Sigmoid colon (tissue), 7 donors: ENCODE data around the gene DNAAF5. TPM values are rescaled to one million over a fixed set of nuclear protein-coding genes. Genes with fewer than 3 reads are reported as not detected.
"Not testable (repeated sequence)": the region's sequence is repeated elsewhere in the genome, so short reads cannot be mapped to it uniquely, and the experiment has no call there.

Source experiments
- DNase-seq: peaks from one replicate; pipeline ENCODE4 v3.0.0-alpha.2; 2019
- H3K27ac ChIP-seq, 4 donors: fragments of 200-600 bp; sonication (generic); one replicate each; pipeline ENCODE4 v1.5.1; 2016 to 2019; ENCODE audit warnings: mild to moderate bottlenecking in 1 of 4
- H3K27me3 ChIP-seq, 3 donors: fragments of 200-600 bp; sonication (generic); one replicate each; pipeline ENCODE4 v1.5.1; 2019; ENCODE audit warnings: mild to moderate bottlenecking in 1 of 3
- H3K36me3 ChIP-seq, 4 donors: fragments of 200-600 bp; sonication (generic); one replicate each; pipeline ENCODE4 v1.5.1; 2016 to 2019
- H3K4me1 ChIP-seq, 4 donors: fragments of 200-600 bp; sonication (generic); one replicate each; pipeline ENCODE4 v1.5.1; 2017 to 2019
- H3K4me3 ChIP-seq, 4 donors: fragments of 200-600 bp; sonication (generic); one replicate each; pipeline ENCODE4 v1.5.1; 2017 to 2019; ENCODE audit warnings: mild to moderate bottlenecking in 2 of 4, moderate library complexity in 1 of 4
- H3K9me3 ChIP-seq, 4 donors: fragments of 200-600 bp in 3 of 4; sonication (generic) in 3 of 4; one replicate each; pipeline versions ENCODE4 v1.5.1 to v1.6.1; 2013 to 2019
- CTCF ChIP-seq, 4 experiments: fragments of 450-650 bp in 3 of 4; fragments of 200-600 bp in 1 of 4; IDR thresholded peaks; one replicate each; pipeline ENCODE4 v1.5.1; 2016 to 2019; ENCODE audit warnings: antibody characterized with exemption in 4 of 4, mild to moderate bottlenecking in 3 of 4, moderate library complexity in 2 of 4
- EP300 ChIP-seq, 4 donors: sonication (generic); formaldehyde crosslinking; IDR thresholded peaks; one replicate each; pipeline ENCODE4 v1.6.1; 2017; ENCODE audit warnings: antibody characterized with exemption in 4 of 4
- POLR2A ChIP-seq, 2 donors: fragments of 450-650 bp; IDR thresholded peaks; one replicate each; pipeline ENCODE4 v1.6.1; 2016; ENCODE audit warnings: antibody characterized with exemption in 2 of 2, mild to moderate bottlenecking in 2 of 2, moderate library complexity in 2 of 2
- POLR2AphosphoS5 ChIP-seq, 4 donors: sonication (generic); formaldehyde crosslinking; IDR thresholded peaks; one replicate each; pipeline ENCODE4 v1.6.1; 2017; ENCODE audit warnings: antibody characterized with exemption in 4 of 4
- WGBS, 2 donors: extraction: QIAGEN DNeasy Blood & Tissue Kit; methylation state at CpG; one replicate each; pipeline ENCODE4 v1.1.7; 2013; 5-methylcytosine and 5-hydroxymethylcytosine counted together
- intact Hi-C: fragments of 100-400 bp; cut with DNase I; formaldehyde crosslinking; loops from one replicate; pipeline ENCODE4 v1.15.1; 2023
- polyA plus RNA-seq, 3 donors: library from polyadenylated mRNA; stranded (reverse); fragments of 200-250 nt; gene quantifications; one replicate each; pipeline ENCODE4 v1.2.3, GENCODE V29; 2013
- total RNA-seq, 4 donors: library from RNA; depleted of rRNA; stranded (reverse); fragments of >200 nt; gene quantifications; one replicate each; pipeline ENCODE4 v1.1.0, GENCODE V29; 2016
- donor health status: healthy with polysubstance abuse.
- donor health status: Bipolar disorder and iron deficiency.
- donor health status: healthy.

Gene DNAAF5
- total and polyA plus RNA-seq, 7 donors: 7.8 to 25.4 (median 14.5) TPM

DNA sequence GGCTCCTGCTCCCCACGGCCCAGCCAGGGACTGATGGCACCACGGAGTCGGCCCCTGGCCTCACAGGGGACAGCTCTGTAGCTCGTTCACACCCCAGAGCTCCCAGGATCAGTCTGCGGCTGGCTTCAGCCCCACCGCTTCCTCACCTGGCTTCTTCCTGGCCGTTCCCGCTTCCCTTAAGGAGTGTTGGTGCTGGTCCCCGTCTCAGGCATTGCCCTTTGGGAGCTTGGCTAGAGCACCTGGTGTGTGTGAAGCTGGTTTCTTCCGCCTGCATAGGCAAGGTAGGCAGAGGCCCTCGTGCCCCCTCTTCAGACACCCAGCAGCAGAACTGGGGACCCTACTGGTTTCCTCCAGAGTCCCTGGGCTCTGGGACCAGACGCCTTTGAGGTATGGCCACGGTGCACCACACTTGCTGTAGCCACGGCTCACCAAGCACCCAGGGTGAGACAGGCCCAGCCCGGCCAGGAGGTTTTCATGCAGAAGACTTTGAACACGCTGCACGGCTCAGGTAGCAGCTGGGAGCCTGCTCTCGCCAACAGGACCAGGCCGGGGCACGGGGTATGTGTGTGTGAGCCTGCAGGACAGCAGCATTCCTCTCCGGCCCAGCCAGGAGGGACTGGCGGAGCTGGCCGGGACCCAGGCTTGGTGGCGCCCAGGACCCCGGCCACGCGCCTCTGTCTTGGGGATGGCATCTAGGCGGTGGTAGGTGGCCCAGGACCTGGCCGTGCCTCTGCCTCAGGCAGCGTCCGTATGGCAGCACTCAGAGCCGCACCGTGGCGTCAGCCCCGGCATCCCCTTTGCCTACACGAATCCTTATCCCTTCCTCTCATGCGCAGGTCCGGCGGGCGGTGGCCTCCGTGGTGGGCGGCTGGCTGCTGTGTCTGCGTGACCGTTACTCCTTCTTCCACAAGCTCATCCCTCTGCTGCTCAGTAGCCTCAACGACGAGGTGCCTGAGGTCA is 13.8 kb downstream of the DNAAF5 start:
- Histone ChIP-seq H3K4me3 (no peak overlapping the region), H3K4me1 (no peaks in the 10 kb centered on the region), H3K9me3 (no peaks in the 10 kb centered on the region), H3K27ac (no peak overlapping the region), H3K36me3 (peaks cover 8 to 37% (median 21%) of the 10 kb centered on the region in 4 donors), H3K27me3 (no peaks in the 10 kb centered on the region)
- TF ChIP-seq POLR2A (IDR thresholded peaks at IDR 0.05) (no peak), EP300 (IDR thresholded peaks at IDR 0.05) (no peak), CTCF (IDR thresholded peaks at IDR 0.05) (no peak), POLR2AphosphoS5 (IDR thresholded peaks at IDR 0.05) (no peak)
- intact Hi-C loops: no loop called here
- peak; percentile 64 for DNase-seq
- 96 to 97% methylated on average over 46 of the region's 46 CpGs for WGBS, 2 donors

DNA sequence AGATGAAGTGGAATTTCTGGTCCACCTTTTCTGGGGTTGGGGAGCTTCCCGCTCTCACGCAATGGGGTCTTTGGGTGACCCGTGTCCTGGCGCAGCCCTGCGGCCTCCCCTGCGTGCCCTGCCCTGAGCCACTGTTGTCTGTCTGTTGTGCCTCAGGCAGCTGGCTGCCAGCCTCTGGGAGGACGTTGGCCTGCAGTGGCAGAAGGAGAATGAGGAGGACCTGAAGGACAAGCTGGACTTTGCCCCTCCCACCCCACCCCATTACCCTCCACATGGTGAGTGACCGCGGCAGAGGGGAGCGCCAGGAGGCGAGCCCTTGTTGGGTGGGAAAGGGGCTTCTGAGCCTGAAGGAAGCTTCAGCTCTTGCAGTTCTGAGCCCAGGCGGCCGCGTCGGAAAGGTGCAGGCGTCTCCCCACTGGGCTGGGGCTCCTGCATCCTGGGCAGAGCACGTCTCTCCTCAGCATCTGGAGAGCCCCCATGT is 14.7 kb downstream of the DNAAF5 start:
- 93 to 95% methylated on average over 17 of the region's 17 CpGs for WGBS, 2 donors
- Histone ChIP-seq H3K36me3 (peaks cover 8 to 43% (median 21%) of the 10 kb centered on the region in 4 donors), H3K4me3 (no peak overlapping the region), H3K4me1 (no peaks in the 10 kb centered on the region), H3K27me3 (no peaks in the 10 kb centered on the region), H3K9me3 (no peaks in the 10 kb centered on the region), H3K27ac (no peak overlapping the region)
- TF ChIP-seq POLR2A (IDR thresholded peaks at IDR 0.05): no peak
- TF ChIP-seq EP300 (IDR thresholded peaks at IDR 0.05): no peak
- no peak for TF ChIP-seq POLR2AphosphoS5 (IDR thresholded peaks at IDR 0.05)
- no peak for TF ChIP-seq CTCF (IDR thresholded peaks at IDR 0.05)
- intact Hi-C loops: no loop called here
- peak; percentile 33 for DNase-seq

GRCh38 chr7:741850-742249 is 15.4 kb downstream of the DNAAF5 start:
- 90 to 96% methylated on average over 15 of the region's 15 CpGs for WGBS, 2 donors
- Histone ChIP-seq H3K36me3 (peaks cover 8 to 43% (median 21%) of the 10 kb centered on the region in 4 donors), H3K9me3 (no peaks in the 10 kb centered on the region), H3K4me3 (no peak overlapping the region), H3K27ac (no peak overlapping the region), H3K27me3 (no peaks in the 10 kb centered on the region), H3K4me1 (no peaks in the 10 kb centered on the region)
- peak; percentile 44 for DNase-seq
- no peak for TF ChIP-seq POLR2A (IDR thresholded peaks at IDR 0.05)
- TF ChIP-seq POLR2AphosphoS5 (IDR thresholded peaks at IDR 0.05): no peak
- TF ChIP-seq CTCF (IDR thresholded peaks at IDR 0.05): no peak
- TF ChIP-seq EP300 (IDR thresholded peaks at IDR 0.05): no peak
- intact Hi-C loops: no loop called here

GRCh38 chr7:742791-743190 is 16.3 kb downstream of the DNAAF5 start:
- H3K9me3 ChIP-seq: no peaks in the 10 kb centered on the region
- no peak overlapping the region for H3K27ac ChIP-seq
- WGBS, 2 donors: 84 to 98% methylated on average over 8 of the region's 8 CpGs
- H3K27me3 ChIP-seq: no peaks in the 10 kb centered on the region
- H3K36me3 ChIP-seq: peaks cover 8 to 43% (median 21%) of the 10 kb centered on the region in 4 donors
- H3K4me1 ChIP-seq: no peaks in the 10 kb centered on the region
- TF ChIP-seq EP300 (IDR thresholded peaks at IDR 0.05): no peak
- TF ChIP-seq CTCF (IDR thresholded peaks at IDR 0.05): no peak
- TF ChIP-seq POLR2A (IDR thresholded peaks at IDR 0.05): no peak
- TF ChIP-seq POLR2AphosphoS5 (IDR thresholded peaks at IDR 0.05): no peak
- H3K4me3 ChIP-seq: no peak overlapping the region
- no peak for DNase-seq
- intact Hi-C loops: no loop called here

- H3K36me3 ChIP-seq: peaks cover 8 to 43% (median 21%) of the 10 kb centered on the region in 4 donors
- H3K4me3 ChIP-seq, intact Hi-C loops, H3K27ac ChIP-seq, H3K4me1 ChIP-seq, H3K27me3 ChIP-seq, H3K9me3 ChIP-seq: not testable (repeated sequence)
- peak; percentile 29 for DNase-seq
- 78 to 92% methylated on average over 14 of the region's 14 CpGs for WGBS, 2 donors
These were observed 17.0 kb downstream of the DNAAF5 start for GRCh38 chr7:743341-744127.

GRCh38 chr7:744128-744520 is 17.6 kb downstream of the DNAAF5 start:
- peak; percentile 6 for DNase-seq
- H3K4me3 ChIP-seq, H3K4me1 ChIP-seq, intact Hi-C loops, H3K27ac ChIP-seq, H3K27me3 ChIP-seq, H3K9me3 ChIP-seq: not testable (repeated sequence)
- peaks cover 8 to 43% (median 21%) of the 10 kb centered on the region in 4 donors for H3K36me3 ChIP-seq
- 88 to 97% methylated on average over 5 of the region's 5 CpGs for WGBS, 2 donors
